ENCODE measurements around the gene ALG12.

ALG12 gene

DNA sequence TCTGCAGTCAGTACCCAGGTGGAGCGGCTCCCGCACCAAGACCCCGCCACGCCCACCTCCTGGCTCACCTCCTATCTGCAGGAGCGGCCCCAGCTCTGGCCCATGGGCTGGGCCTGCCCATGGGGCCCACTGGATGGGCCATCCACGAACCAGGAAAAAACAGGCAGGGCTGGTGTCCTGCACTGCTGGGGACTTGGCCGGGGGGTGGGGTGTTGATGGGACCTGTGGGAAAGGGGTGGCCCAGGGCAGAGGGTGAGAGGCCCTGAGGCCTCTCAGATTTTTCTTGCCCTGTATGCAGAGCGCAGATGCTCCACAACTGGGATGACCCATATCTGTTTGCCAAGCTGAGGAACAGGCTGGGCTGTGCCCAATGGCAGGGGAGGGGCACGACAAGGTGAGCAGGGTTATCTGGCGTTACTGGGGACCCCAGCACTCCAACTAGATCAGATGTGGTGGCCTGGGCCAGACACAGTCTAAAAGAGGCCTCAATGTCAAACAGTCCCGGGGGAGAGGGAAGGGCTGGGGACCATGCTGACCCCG, 39.7 kb upstream of the ALG12 start:
- DNase-seq, result no peak

GRCh38 chr22:49956914-49957825, 38.9 kb upstream of the ALG12 start:
- no peak for DNase-seq

DNA sequence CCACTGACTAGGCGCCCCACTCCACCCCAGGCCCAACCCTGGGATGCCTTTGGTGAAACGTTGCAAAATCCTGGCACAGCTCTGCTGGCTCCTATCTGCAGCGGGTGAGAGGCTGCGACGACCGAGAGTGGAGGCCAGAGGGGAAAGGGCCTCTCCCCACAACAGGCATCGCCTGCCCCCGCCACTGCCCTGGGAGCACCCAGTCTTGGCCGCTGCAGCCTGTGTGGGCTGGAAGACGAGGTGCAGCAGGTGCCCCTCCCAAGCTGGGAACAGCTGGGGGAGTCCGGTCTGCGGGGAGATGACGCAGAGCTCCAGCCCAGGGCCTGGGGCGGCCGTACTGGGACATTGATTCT, 38.2 kb upstream of the ALG12 start:
- no peak for DNase-seq

GRCh38 chr22:49955581-49956417, 37.6 kb upstream of the ALG12 start:
- DNase-seq, result no peak

- DNase-seq, result no peak
These were observed 36.8 kb upstream of the ALG12 start for GRCh38 chr22:49954991-49955580.

DNA sequence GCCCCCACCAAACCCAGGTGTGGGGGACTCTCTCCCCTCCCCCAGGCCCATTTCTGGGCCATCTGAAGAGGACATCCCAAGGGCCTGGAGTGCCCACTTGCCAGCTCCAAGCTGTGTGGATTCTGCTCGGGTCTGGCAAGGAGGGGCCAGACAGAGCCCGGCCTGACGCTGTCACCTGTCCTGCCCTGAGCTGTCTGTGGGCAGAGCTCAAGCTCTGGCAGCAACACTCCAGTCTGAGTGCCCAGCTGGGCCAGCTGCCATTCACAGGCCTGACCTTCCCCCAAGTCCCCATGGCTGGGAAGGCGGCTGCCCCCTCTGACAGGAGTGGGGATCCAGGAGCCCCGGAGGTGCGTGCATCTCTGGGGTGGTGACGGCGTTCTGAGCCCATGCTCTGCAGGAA, 36.1 kb upstream of the ALG12 start:
- no peak for DNase-seq

- DNase-seq, result no peak
These were observed 35.6 kb upstream of the ALG12 start for GRCh38 chr22:49953680-49954344.

DNA sequence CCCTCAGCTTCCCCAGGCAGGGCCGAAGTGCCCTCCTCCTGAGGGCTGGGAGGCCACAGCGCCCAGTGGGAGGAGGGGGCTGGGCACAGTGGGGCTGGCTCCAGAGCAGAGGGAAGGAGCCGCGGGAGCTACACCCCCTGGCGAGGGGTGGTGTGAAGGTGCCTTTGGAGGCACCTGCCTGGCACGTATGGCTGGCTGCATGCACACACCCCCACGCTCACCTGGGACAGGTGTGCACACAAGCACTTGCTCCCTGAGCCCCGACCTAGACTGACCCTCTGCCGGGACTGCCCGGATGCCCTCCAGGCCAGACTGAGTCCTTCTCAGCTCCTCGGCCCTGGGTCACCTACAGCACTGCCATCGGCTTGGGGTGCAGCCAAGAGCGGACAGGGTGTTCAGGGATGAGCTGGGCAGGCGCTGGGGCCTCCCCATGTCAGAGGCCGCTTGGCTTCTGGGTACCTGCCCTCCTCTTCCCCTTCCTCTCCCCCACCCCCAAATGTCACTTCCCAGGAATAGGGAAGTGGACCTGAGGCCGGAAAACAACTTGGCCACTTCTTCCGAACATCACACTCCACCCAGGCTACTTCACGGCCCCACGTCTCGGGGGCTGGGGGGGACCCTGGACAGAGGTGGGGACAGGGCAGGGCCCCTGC, 34.9 kb upstream of the ALG12 start:
- no peak for DNase-seq

DNA sequence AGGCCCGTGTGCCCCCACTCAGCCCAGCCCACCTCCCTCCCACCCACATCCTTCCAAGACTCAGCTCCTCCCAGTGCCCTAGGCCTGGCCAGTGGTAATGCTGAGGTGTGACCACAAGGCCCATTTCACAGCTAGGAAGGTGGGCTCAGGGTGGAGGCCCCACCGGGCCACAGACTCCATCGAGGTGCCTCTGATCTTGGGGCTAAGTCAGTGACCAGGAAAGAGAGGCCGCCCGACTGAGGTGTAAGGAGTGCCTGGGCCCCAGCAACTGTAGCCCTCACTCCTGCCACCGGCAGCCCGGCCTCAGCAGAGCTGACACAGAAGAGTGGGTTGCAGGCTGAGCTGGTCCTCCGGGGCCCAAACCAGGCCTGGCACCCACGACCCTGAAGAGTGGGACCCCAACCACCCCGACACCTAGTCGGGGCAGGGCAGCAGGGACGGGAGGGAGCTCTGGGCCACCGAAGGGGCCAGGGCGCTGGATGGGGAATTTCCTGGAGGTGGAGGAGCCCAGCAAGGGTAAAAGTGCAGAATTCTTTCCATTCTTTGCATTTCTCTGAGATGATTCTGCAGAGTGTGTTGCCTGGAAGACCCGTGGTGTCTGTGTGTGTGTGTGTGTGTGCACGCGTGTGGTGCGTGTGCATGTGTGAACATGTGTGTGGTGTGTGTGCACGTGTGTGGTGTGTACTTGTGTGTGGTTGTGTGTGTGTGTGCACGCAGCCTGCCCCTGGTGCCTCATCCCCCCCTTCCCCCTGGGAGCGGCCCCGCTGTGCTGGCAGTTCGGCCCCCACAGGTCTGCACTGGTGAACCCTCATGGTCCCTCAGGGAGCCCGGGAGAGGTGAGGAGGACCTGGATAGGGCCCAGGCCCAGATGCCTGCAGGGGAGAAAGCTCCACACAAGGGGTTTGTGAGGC, 34.0 kb upstream of the ALG12 start:
- DNase-seq, result no peak

GRCh38 chr22:49951678-49951985, 33.4 kb upstream of the ALG12 start:
- DNase-seq, result no peak

DNA sequence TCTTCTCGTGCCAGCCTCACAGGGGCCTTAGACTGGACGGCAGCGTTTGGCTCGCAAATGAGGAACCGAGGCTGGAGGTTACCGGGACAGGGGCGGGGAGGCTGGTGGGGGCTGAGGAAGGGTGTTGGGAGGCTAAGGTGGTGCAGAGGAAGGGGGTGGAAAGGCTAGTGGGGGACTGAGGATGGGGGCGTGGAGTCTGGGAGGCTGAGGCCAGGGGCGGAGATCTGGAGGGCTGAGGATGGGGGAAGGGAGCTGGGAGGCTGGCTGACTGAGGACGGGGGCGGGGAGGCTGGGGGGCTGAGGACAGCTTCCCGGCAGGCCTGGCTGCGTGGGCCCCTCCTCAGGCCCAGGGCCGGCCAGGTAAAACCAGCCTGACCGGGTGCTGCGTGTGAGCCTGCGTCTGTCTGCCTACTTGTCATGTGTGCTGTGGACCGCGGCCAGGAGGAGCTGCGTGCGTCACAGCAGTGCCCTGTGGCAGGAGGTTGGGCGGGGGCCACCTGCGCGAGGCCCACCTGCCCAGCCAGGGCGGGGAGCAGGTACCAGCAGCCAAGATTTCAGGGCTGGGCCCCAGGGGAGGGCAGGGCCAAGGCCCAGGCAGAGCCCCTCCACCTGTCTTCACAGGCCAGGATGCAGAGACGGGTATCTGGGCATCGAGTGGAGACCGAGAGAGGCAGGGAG, 32.9 kb upstream of the ALG12 start:
- no peak for DNase-seq

DNA sequence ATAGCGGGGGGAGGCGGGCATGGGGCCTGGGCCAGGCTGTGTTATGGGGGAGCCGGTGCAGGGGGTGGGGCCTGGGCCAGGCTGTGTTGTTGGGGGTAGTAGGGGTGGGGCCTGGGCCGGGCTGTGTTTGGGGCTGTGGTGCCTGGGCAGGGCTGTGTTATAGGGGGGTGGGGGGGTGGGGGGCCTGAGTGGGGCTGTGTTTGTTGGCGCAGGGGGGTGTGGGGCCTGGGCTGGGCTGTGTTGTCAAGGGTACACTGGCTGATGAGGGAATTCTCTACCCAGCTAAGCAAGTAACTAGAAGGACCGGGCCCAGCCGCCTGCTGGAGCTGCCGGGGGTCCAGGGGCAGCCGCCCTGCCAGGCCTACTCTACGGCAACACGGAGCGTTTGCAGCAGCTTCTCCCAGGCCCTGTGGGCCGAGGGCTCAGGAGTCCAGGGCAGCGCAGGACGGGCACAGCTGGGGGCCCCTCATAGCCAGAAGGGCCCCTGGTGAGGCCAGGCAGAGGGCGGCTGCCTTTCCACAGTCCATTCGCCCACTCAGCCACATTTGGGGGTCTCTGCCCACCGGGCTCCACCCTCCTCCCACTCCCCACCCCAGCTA, 32.3 kb upstream of the ALG12 start:
- DNase-seq, result no peak

- DNase-seq, result no peak
These were observed 31.7 kb upstream of the ALG12 start for GRCh38 chr22:49949914-49950292.

- no peak for DNase-seq
These were observed 31.0 kb upstream of the ALG12 start for GRCh38 chr22:49948958-49949913.

DNA sequence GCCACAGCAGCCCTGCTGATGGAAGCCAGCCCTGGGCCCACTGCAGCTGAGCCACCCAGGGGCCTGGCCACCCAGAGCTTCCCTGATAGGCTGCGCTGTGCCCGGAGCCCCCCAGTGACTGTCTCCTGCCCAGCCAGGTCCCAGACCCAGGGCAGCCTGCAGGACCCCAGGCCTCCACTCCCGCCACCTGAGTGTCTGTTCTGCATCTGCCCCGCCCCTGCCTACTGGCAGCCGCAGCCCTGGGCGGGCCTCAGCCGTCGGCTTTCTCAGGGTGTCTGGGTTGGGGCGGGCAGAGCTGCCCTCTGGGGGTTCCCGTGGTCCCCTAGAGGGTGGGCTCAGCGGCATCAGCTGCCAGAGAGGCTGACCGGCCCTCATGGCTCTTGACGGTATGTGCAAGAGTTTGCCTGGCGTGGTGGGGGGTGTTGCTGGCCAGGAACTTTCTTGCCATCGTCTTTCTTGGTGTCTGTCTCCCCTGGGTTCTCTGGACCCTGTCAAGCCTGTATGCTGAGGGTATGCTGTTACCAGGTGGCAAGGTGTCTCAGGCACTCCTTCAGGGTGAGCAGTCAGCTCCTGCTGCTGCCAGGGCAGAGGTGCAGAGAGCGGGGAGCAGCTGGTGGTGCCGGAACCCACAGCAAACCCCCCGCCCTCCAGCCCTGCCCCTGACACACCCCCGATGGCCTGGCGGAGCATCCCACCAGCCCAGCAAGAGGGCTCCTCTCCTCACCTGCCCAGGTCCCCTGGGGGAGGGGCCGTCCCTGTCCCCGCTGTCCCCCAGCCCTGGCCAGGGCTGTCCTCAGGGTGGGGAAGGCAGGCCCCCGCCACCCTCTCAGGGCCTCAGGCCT, 30.1 kb upstream of the ALG12 start:
- DNase-seq, result no peak

GRCh38 chr22:49947296-49947622, 29.0 kb upstream of the ALG12 start:
- no peak for DNase-seq

DNA sequence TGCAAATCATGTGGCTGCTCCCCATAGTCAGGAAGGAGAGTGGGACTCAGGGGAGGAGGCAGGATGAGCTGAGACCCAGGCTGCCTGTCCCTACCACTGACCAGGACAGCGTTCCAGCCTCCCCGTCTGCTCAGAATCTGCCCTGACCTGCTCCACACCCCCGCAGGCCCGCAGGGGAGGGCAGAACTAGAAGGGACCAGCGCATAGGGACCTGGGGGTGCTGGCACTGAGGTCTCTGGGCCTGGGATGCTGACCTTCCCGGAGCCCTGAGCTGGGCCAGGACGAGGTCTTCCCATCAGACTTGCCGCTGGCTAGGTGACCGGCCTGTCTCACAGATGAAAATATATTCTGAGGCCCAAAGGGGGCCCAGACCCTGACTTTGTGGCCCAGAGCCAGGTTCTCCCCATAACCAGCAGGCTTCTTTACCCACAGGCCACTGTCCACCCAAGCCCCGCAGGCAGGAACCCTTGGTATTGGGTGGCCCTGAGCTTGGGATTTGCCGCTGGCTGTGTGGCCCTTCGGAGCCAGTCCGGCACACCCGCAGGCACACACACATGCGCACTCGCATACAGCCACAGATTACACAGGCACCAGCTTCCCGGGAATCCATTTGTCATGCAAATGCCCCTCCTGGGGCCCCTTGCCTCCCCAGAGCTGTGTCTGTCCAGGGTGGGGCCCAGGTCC, 28.5 kb upstream of the ALG12 start:
- no peak for DNase-seq

All from CD4-positive, alpha-beta T cell treated with Interleukin-17A for 1 hour (primary cell).